ENCODE results near the gene ATG7.
A peak's percentile ranks its signal among the peaks of the same experiment; 100 is the strongest.

ATG7 gene

DNA sequence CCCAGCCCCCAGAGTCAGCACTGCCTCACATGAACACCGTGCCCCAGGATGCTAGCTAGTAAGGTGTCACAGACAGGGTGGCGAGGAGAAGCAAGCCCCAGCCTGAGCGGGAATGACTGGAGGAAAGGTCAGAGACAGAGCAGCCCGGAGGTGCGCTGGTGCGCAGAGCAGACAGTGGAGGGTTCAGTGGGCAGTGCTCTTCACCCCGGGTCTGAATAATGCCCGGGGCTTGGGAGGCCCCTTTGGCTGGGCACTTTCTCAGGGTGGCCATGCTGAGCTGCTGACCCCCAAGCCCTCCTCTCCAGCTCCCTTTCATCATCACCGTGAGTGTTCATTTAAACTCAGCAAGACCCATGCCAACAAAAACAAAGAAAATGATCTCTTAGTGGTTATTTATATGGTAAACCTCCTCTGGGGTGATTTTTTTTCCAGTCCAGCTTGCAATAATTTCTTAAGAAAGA is 260.8 kb downstream of the ATG7 start (continued):
- TF ChIP-seq ZIC2 (tag by site-specific recombination; IDR thresholded peaks at IDR 0.05) (peak; percentile 92), ZNF585B (tag by site-specific recombination; IDR thresholded peaks at IDR 0.05) (no peak)

DNA sequence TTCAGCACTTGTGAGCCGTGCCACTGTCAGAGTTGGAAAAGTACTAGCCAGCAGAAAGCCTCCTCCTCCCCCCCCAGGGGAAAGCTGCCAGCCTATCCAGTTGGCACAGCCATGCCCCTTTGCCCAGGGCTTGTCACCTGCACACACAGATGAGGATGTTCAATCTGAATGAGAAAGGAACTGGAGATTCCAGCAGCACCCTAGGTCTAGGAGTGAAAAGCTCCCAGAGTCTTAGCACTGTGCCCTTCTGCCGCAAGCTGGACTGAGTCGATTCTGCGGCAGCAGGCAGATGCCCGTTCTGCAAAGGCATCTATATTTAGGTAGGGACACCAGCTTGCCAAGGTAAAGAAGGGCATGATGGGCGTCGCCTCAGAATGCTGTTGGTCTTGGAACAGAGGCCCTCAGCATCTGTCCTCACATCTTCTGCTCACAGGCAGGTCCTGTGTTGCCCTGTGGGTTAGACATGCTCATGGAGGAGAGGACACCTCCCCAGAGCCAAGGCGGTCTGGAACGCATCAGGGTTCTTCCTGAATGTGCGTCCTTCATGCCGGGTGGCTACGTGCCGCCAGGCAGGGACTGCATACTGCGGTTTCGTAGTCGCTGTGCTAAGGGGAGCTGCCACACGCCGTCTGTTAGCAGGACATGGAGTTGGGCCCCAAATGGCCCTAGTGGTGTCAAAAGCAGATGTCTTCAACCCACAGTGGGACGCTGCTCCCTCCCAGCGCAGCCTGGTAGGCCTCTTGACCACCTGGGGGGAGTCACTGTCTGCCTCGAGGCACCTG is 262.0 kb downstream of the ATG7 start:
- POLR2A ChIA-PET, result interaction anchor here (1.5 kb wide), 1 partner anchor 25 kb away, joined by 3 read pairs; no protein-coding TSS in a partner anchor
- H3K4me3 ChIP-seq (ENCODE audit: low read depth, low read length), result no peak overlapping the region
- H3K27ac ChIP-seq (ENCODE audit: extremely low read depth, low read depth, low read length), result no peak overlapping the region; the same call in 1 of the 2 replicates
- peaks cover 14% of the 10 kb centered on the region for H3K4me1 ChIP-seq (ENCODE audit: control insufficient read depth, insufficient read depth, low read length)
- TF ChIP-seq, protein P1, sequence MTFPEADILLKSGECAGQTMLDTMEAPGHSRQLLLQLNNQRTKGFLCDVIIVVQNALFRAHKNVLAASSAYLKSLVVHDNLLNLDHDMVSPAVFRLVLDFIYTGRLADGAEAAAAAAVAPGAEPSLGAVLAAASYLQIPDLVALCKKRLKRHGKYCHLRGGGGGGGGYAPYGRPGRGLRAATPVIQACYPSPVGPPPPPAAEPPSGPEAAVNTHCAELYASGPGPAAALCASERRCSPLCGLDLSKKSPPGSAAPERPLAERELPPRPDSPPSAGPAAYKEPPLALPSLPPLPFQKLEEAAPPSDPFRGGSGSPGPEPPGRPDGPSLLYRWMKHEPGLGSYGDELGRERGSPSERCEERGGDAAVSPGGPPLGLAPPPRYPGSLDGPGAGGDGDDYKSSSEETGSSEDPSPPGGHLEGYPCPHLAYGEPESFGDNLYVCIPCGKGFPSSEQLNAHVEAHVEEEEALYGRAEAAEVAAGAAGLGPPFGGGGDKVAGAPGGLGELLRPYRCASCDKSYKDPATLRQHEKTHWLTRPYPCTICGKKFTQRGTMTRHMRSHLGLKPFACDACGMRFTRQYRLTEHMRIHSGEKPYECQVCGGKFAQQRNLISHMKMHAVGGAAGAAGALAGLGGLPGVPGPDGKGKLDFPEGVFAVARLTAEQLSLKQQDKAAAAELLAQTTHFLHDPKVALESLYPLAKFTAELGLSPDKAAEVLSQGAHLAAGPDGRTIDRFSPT (tag by site-specific recombination; IDR thresholded peaks at IDR 0.05), result 0 out of 2 replicates have a peak, but pooled peaks have one; percentile 26
- no peak for TF ChIP-seq ZNF112 (tag by site-specific recombination; IDR thresholded peaks at IDR 0.05)
- CTCF ChIA-PET, result interaction anchor here (0.7 kb wide), 1 partner anchor 27 kb away, joined by 3 read pairs; no protein-coding TSS in a partner anchor
- no peaks in the 10 kb centered on the region for H3K36me3 ChIP-seq (ENCODE audit: control insufficient read depth in 2 of 2, insufficient read depth in 1 of 2, low read length in 2 of 2)
- no peaks in the 10 kb centered on the region for H3K9me3 ChIP-seq (ENCODE audit: control insufficient read depth, insufficient read depth, low read depth, low read length)

DNA sequence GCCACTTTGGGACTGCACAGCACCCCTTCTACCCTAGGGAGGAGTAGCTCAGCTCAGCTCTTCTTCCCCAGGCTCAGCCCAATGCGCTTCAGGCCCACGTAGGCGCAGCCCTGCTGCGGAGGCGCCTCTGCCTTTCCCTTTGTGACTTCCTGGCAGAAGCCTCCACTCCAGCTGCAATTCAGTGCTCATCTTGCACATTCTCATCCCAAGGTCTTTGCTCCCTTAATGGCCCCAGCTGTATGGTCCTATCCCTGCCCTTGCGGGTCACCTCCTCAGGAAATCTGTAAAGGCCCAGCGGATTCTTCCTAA is 262.6 kb downstream of the ATG7 start:
- Histone ChIP-seq H3K36me3 (ENCODE audit: control insufficient read depth in 2 of 2, insufficient read depth in 1 of 2, low read length in 2 of 2) (no peaks in the 10 kb centered on the region), H3K4me1 (ENCODE audit: control insufficient read depth, insufficient read depth, low read length) (peaks cover 14% of the 10 kb centered on the region), H3K9me3 (ENCODE audit: control insufficient read depth, insufficient read depth, low read depth, low read length) (no peaks in the 10 kb centered on the region), H3K27ac (ENCODE audit: extremely low read depth, low read depth, low read length) (no peak overlapping the region), H3K4me3 (ENCODE audit: low read depth, low read length) (no peak overlapping the region)
- CTCF ChIA-PET, result no interaction called here
- POLR2A ChIA-PET, result interaction anchor here (1.5 kb wide), 1 partner anchor 26 kb away, joined by 3 read pairs; no protein-coding TSS in a partner anchor
- no peak for TF ChIP-seq ZNF239 (tag by site-specific recombination; IDR thresholded peaks at IDR 0.05)
- no peak for TF ChIP-seq ZSCAN23 (tag by site-specific recombination; IDR thresholded peaks at IDR 0.05)

DNA sequence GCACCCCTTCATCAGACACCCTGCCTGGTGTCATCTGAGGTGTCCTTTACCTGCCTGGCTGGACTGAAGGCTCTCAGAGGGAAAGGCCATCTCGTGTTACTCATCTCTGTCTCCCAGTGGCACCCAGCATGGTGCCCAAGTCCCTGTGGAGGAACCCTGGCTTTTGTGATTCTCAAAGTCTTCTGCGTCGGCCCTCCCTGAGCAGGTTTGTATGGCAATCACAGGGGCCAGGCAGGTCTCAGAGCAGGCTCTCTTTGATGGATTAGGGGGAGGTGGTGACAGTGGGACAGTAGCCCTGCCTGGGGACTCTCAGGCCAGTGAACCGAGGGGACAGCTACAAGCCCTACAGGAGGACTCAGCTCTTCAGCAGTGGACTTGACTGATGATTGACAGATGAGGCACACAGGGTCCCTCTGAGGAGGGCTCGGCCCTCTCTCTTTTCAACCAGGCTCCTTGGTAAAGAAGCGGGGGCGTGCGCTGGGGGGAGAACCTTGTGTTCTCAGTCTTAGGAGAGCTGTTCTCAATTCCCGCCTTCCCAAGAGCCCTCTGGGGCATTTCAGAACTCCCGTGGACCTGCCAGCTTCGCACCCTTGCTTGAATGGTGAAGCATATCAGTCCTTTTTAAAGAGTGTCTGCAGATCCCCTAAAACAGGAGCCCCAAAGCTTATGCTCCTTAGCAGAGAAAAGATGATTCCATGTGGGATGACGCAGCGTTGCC is 263.2 kb downstream of the ATG7 start:
- CTCF ChIA-PET, result no interaction called here
- Histone ChIP-seq H3K4me1 (ENCODE audit: control insufficient read depth, insufficient read depth, low read length) (peaks cover 14% of the 10 kb centered on the region), H3K4me3 (ENCODE audit: low read depth, low read length) (no peak overlapping the region), H3K36me3 (ENCODE audit: control insufficient read depth in 2 of 2, insufficient read depth in 1 of 2, low read length in 2 of 2) (no peaks in the 10 kb centered on the region), H3K9me3 (ENCODE audit: control insufficient read depth, insufficient read depth, low read depth, low read length) (no peaks in the 10 kb centered on the region), H3K27ac (ENCODE audit: extremely low read depth, low read depth, low read length) (no peak overlapping the region)
- POLR2A ChIA-PET, result interaction anchor here (1.5 kb wide), 1 partner anchor 27 kb away, joined by 3 read pairs; no protein-coding TSS in a partner anchor
- TF ChIP-seq, protein P2, sequence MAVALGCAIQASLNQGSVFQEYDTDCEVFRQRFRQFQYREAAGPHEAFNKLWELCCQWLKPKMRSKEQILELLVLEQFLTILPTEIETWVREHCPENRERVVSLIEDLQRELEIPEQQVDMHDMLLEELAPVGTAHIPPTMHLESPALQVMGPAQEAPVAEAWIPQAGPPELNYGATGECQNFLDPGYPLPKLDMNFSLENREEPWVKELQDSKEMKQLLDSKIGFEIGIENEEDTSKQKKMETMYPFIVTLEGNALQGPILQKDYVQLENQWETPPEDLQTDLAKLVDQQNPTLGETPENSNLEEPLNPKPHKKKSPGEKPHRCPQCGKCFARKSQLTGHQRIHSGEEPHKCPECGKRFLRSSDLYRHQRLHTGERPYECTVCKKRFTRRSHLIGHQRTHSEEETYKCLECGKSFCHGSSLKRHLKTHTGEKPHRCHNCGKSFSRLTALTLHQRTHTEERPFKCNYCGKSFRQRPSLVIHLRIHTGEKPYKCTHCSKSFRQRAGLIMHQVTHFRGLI (tag by site-specific recombination; IDR thresholded peaks at IDR 0.05), result no peak
- peak; percentile 83 for TF ChIP-seq ZIC2 (tag by site-specific recombination; IDR thresholded peaks at IDR 0.05)

DNA sequence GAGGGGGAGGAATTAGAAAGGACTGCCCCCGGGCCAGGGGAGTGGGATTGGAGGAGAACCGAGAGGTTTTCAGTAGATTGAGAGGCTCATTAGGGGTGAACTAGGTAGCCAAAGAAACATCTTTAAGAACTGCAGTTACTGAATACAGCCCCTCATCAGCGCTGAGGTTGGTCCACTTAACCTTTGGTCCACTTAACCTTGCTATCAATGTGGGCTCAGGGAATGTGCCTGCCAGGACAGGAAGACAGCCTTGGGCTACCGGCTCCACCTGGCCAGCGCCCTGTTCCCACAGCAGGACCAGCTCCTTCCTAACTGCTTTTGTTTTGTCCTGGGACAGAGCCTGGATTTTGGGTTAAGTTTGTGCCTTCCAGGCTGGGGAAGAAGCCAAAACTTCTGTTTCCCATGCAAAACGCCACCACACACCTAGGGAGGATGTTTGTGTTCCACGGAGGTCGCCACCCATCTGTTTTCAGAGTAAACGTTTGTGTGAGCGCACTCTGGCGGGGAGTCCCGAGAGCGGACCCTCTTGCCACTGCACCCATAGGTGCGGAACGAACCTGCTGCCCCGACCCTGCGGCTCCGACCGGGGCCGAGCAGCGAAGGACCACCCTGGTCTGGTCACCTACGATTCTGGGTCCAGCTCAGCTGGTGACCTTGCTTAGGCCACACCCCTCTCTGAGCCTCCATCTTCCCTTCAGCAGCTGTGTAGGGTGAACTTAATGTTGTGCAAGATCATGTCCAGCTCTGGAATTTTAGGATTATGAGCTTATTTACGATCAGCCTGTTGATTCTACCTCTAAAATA is 264.1 kb downstream of the ATG7 start:
- H3K27ac ChIP-seq (ENCODE audit: extremely low read depth, low read depth, low read length), result no peak overlapping the region
- ChIA-PET POLR2A (no interaction called here), CTCF (no interaction called here)
- H3K9me3 ChIP-seq (ENCODE audit: control insufficient read depth, insufficient read depth, low read depth, low read length), result no peaks in the 10 kb centered on the region
- no peaks in the 10 kb centered on the region for H3K36me3 ChIP-seq (ENCODE audit: control insufficient read depth in 2 of 2, insufficient read depth in 1 of 2, low read length in 2 of 2)
- TF ChIP-seq ZNF555 (tag by site-specific recombination; conservative IDR thresholded peaks at IDR 0.05) (no peak), SCRT2 (tag by site-specific recombination; IDR thresholded peaks at IDR 0.05) (peak; percentile 51; the same call in 1 of the 2 replicates)
- H3K4me1 ChIP-seq (ENCODE audit: control insufficient read depth, insufficient read depth, low read length), result peaks cover 14% of the 10 kb centered on the region
- no peak overlapping the region for H3K4me3 ChIP-seq (ENCODE audit: low read depth, low read length)
